Endothelial cell of umbilical vein (primary cell): Measurements from ENCODE around the gene KRT74. TPM values are rescaled to one million over a fixed set of nuclear protein-coding genes. Genes with fewer than 3 reads are reported as not detected.

ENCODE experiments used
- BruUV-seq: library from RNA; stranded (reverse); fragments of 400-500 nt; replicated peaks from 2 replicates; lab custom pipeline; 2021; lab: Mats Ljungman, UMichigan
- CTCF ChIA-PET: fragments of 300-600, 350-600 bp; sonication (Branson Sonifier 250); formaldehyde crosslinking; loops from one replicate; lab custom pipeline; 2021; ENCODE audit warnings: antibody characterized with exemption, inconsistent platforms; lab: Charles Lee
- POLR2A ChIA-PET: fragments of 300-600, 350-600 bp; sonication (Branson Sonifier 250); formaldehyde crosslinking; loops from one replicate; lab custom pipeline; 2021; ENCODE audit warnings: antibody characterized with exemption, inconsistent platforms; lab: Charles Lee
- DNase-seq: peaks from one replicate; pipeline ENCODE4 v3.0.0-alpha.2; 2011; ENCODE audit warnings: low read depth, low spot score
- FAIRE-seq: peaks from 2 replicates; lab custom pipeline; 2011; peaks lifted over from hg19 to GRCh38; lab: Jason Lieb, UNC
- H2AFZ ChIP-seq: 2 replicates; pipeline ENCODE4 v1.6.0; 2012; ENCODE audit warnings: low read depth, low read length, control low read depth, inconsistent platforms
- H3K27ac ChIP-seq: 2 replicates; pipeline ENCODE4 v1.5.1; 2011; ENCODE audit warnings: low read depth, mild to moderate bottlenecking, control low read depth, low read length, moderate library complexity; ENCODE audit not compliant: insufficient read depth
- H3K27me3 ChIP-seq, 2 experiments: 2 replicates each; pipeline versions ENCODE4 v1.6.0 to v1.6.1; 2011; ENCODE audit warnings: low read length in 2 of 2, mixed read lengths in 1 of 2; ENCODE audit not compliant: control insufficient read depth in 2 of 2, insufficient read depth in 2 of 2
- H3K36me3 ChIP-seq, 2 experiments: 2 replicates in 1 of 2; 3 replicates in 1 of 2; pipeline ENCODE4 v1.5.1; 2011; ENCODE audit warnings: low read length in 2 of 2, mild to moderate bottlenecking in 1 of 2, moderate library complexity in 1 of 2; ENCODE audit not compliant: control insufficient read depth in 2 of 2, insufficient read depth in 2 of 2; ENCODE audit errors: extremely low read depth in 1 of 2
- H3K4me1 ChIP-seq: 3 replicates; pipeline ENCODE4 v1.5.1; 2011; ENCODE audit warnings: mild to moderate bottlenecking, low read length; ENCODE audit not compliant: control insufficient read depth, insufficient read depth; ENCODE audit errors: extremely low read depth
- H3K4me2 ChIP-seq: 2 replicates; pipeline ENCODE4 v1.6.1; 2011; ENCODE audit warnings: low read length, control low read depth, mixed read lengths; ENCODE audit not compliant: insufficient read depth
- H3K4me3 ChIP-seq, 3 experiments: fragments of 200-600 bp in 1 of 3; sonication (generic), shearing (Covaris generic) in 1 of 3; replicated peaks in 1 of 3; 2 replicates each; pipeline ENCODE4 v1.5.1; 2011 to 2016; ENCODE audit warnings: control low read depth in 3 of 3, low read length in 3 of 3, mild to moderate bottlenecking in 2 of 3, inconsistent platforms in 1 of 3, low read depth in 1 of 3, moderate library complexity in 1 of 3; ENCODE audit not compliant: insufficient read depth in 1 of 3
- H3K79me2 ChIP-seq: 2 replicates; pipeline ENCODE4 v1.6.0; 2012; ENCODE audit warnings: low read length, inconsistent platforms; ENCODE audit not compliant: control insufficient read depth, insufficient read depth
- H3K9ac ChIP-seq: replicated peaks from 2 replicates; pipeline ENCODE3; 2011; ENCODE audit warnings: low read length, control low read depth; ENCODE audit not compliant: insufficient read depth; ENCODE audit errors: extremely low read depth
- H3K9me1 ChIP-seq: replicated peaks from 3 replicates; pipeline ENCODE4 v1.6.0; 2011; ENCODE audit warnings: mild to moderate bottlenecking, low read length; ENCODE audit not compliant: control insufficient read depth, insufficient read depth; ENCODE audit errors: extremely low read depth
- H3K9me3 ChIP-seq: replicated peaks from 2 replicates; pipeline ENCODE4 v1.5.1; 2012; ENCODE audit warnings: low read length, inconsistent platforms; ENCODE audit not compliant: control insufficient read depth, insufficient read depth
- H4K20me1 ChIP-seq: replicated peaks from 2 replicates; pipeline ENCODE3; 2011; ENCODE audit warnings: mild to moderate bottlenecking, low read length; ENCODE audit not compliant: control insufficient read depth, insufficient read depth; ENCODE audit errors: extremely low read depth
- EZH2 ChIP-seq: IDR thresholded peaks from 2 replicates; pipeline ENCODE4 v1.6.1; 2012; ENCODE audit warnings: borderline replicate concordance, low read depth, mild to moderate bottlenecking, moderate library complexity, low read length, inconsistent platforms; ENCODE audit not compliant: severe bottlenecking
- GATA2 ChIP-seq: IDR thresholded peaks from 2 replicates; pipeline ENCODE4 v1.7.0; 2011; ENCODE audit warnings: low read depth, mild to moderate bottlenecking, moderate library complexity, mixed read lengths, low read length; ENCODE audit not compliant: insufficient read length, insufficient read depth
- JUN ChIP-seq: IDR thresholded peaks from 2 replicates; pipeline ENCODE4 v1.6.1; 2011; ENCODE audit warnings: borderline replicate concordance, low read depth; ENCODE audit not compliant: insufficient read length, insufficient read depth
- MAX ChIP-seq: IDR thresholded peaks from 2 replicates; pipeline ENCODE4 v1.6.1; 2011; ENCODE audit not compliant: insufficient read depth, insufficient read length
- POLR2A ChIP-seq: IDR thresholded peaks from 2 replicates; pipeline ENCODE4 v1.6.1; 2012; ENCODE audit warnings: low read depth, mild to moderate bottlenecking, control low read depth, low read length
- POLR2AphosphoS5 ChIP-seq: IDR thresholded peaks from 2 replicates; pipeline ENCODE4 v1.6.1; 2012; ENCODE audit warnings: low read depth, mild to moderate bottlenecking, control low read depth, low read length, moderate library complexity; ENCODE audit not compliant: insufficient read depth
- dilution Hi-C: fragments of 300-500 bp; cut with MboI; formaldehyde crosslinking; loops from one replicate; pipeline ENCODE4 v1.15.0; 2019; ENCODE audit warnings: low sequenced_read_pairs; ENCODE audit not compliant: extremely low pct_ligation_motif_present
- intact Hi-C: fragments of 100-400 bp; cut with micrococcal nuclease; formaldehyde crosslinking; loops from one replicate; pipeline ENCODE4 v1.10.0; 2022
- polyA plus RNA-seq, 4 experiments: library from polyadenylated mRNA; depleted of rRNA in 3 of 4; stranded (reverse) in 3 of 4; unstranded in 1 of 4; fragments of >200 nt; gene quantifications; 2 replicates each; pipeline versions ENCODE4 v1.2.1 to v1.2.3, GENCODE V29; 2011 to 2012; ENCODE audit warnings: missing spikeins in 1 of 4
- total RNA-seq: library from RNA; stranded (reverse); gene quantifications from 2 replicates; pipeline ENCODE4 v1.2.3, GENCODE V29; 2021

The KRT74 gene
- total and polyA plus RNA-seq, 2 donors (not counting 3 experiments of a cell fraction or from before 2014, with no cell fraction given), result not detected

GRCh38 chr12:52600941-52601481 is 27.4 kb upstream of the KRT74 start, which contains the start of gene KRT72:
Gene KRT72 (minus strand): TSS chr12:52601463. CDS start chr12:52601452, 11 bp downstream.
- Histone ChIP-seq H3K36me3 (no peaks in the 10 kb centered on the region), H3K27ac (no peak within 1 kb of the TSS), H4K20me1 (no peaks in the 10 kb centered on the region), H3K4me3 (no peak within 1 kb of the TSS), H2AFZ (no peak within 1 kb of the TSS), H3K9ac (no peak within 1 kb of the TSS), H3K4me1 (no peaks in the 10 kb centered on the region), H3K79me2 (no peaks in the 10 kb centered on the region), H3K9me1 (no peaks in the 10 kb centered on the region), H3K9me3 (no peaks in the 10 kb centered on the region), H3K4me2 (no peak within 1 kb of the TSS), H3K27me3 (peaks cover 20 to 39% of the 10 kb centered on the region in 2 experiments)
- FAIRE-seq (no peak), DNase-seq (no peak)
- BruUV-seq, result no TSS peak
- dilution Hi-C loops (no loop called here), intact Hi-C loops (no loop called here)
- CTCF ChIA-PET, result no interaction called here
- POLR2A ChIA-PET, result no interaction called here
- TF ChIP-seq POLR2A (no peak), EZH2 (peak; percentile 43), MAX (no peak)

GRCh38 chr12:52600475-52600874 is 26.8 kb upstream of the KRT74 start:
- Histone ChIP-seq H3K4me1 (no peaks in the 10 kb centered on the region), H3K36me3 (no peaks in the 10 kb centered on the region), H3K9me1 (no peaks in the 10 kb centered on the region), H3K9me3 (no peaks in the 10 kb centered on the region), H4K20me1 (no peaks in the 10 kb centered on the region), H3K79me2 (no peaks in the 10 kb centered on the region), H2AFZ (no peak overlapping the region), H3K27ac (no peak overlapping the region), H3K9ac (no peak overlapping the region), H3K27me3 (peaks cover 20 to 39% of the 10 kb centered on the region in 2 experiments), H3K4me2 (no peak overlapping the region), H3K4me3 (no peak overlapping the region)
- dilution Hi-C loops (no loop called here), intact Hi-C loops (no loop called here)
- ChIA-PET POLR2A (no interaction called here), CTCF (no interaction called here)
- TF ChIP-seq MAX (no peak), POLR2AphosphoS5 (no peak), EZH2 (no peak), GATA2 (no peak), JUN (no peak)
- FAIRE-seq, result no peak
- BruUV-seq, result no TSS peak
- DNase-seq, result no peak
